ENCODE measurements around the gene UIMC1.

Gene UIMC1

GRCh38 chr5:176866707-176867310 lies 139.8 kb downstream of the UIMC1 start:
- DNase-seq, result no peak

DNA sequence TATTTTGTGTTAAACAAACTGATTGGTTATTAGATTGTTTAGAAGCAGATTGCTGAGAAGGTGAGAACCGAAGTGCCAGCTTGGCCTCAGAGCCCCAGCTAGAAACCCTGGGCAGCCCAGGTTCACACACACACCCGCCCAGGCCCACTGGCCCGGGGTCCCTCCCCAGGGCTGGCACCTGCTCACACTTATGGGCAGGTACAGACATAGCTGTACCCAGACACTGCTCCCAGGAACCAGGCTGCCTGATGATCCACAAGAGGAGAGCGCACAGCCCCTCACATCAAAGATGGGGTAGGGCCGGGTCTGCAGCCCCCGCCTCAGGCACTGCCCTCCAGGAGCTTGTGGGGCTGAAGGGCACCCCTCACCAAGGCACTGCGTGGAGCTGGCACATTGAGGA lies 140.6 kb downstream of the UIMC1 start:
- DNase-seq, result no peak

DNA sequence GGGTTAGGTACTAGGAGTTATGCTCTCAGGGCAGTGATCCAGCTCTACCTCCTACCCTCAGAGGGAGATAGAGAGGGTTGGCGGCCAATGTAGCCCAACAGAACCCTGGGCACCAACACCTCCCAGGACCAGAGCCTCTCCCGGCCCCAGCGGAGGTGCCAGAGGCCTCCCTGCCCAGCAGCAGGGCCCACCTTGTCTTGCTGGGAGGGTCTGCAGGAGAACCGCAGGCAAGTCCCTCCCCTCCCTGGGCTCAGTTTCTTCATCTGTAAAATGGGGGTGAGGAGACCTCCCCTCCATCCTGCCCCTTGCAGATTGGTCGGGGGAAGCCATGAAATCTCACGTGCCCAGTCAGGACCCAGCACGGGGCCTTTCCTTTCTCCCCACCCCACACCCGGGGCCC lies 141.8 kb downstream of the UIMC1 start:
- no peak for DNase-seq

GRCh38 chr5:176863765-176864098 lies 142.8 kb downstream of the UIMC1 start:
- DNase-seq, result no peak

DNA sequence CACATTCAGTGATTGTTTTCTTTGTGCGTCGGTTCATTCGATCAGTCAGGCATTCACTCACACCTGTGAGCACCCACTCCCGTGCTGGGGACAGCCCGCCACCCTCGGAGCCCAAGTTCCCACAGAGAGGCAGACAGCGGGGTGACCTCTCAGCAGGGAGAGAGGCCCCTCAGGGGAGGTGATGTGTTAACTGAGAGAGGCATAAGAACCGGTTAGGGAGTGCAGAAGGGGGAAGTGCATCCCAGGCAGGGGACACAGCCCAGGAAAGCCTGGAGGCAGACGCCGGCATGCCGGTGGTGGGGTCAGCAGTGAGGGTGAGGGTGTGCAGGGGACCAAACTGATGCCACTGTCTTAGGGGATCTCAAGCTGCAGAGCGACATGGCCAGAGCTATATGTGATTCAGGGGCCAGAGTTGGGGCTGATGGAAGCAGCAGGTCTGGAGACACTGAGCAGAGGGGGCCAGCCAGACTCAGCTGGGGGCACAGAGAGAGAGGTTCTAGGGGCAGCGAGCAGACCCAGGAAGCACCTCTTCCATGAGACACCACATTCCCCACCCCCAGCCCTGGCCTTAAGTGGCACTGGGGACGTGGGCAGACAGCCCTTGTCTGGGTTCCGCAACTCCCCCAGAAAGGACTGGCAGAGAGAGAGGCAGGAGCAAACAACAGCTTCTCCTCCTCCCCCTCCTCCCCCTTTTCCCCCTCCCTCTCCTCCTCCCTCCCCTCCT lies 143.4 kb downstream of the UIMC1 start:
- no peak for DNase-seq

- no peak for DNase-seq
Measured at GRCh38 chr5:176862330-176862995, 144.1 kb downstream of the UIMC1 start.

- no peak for DNase-seq
Measured at GRCh38 chr5:176861276-176861675, 145.3 kb downstream of the UIMC1 start.

DNA sequence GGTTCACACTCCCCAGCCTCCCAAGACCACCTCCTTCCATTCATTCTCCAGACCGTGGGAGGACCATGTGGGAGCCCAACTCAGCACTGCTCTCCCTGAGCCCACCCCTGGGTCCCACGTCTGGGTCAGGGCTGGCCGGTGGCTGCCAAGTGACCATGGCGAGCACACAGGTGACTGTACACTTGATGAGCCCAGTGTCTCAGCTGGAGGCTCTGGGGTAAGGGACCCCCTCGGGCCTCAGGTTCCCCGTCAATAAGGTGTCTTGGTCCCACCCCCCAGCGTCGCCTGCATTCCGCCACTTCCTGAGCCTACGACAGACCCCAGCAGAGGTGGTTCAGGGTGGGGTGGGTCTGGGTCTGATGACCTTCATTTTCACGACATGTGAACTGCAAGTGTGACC lies 146.2 kb downstream of the UIMC1 start:
- DNase-seq, result no peak

DNA sequence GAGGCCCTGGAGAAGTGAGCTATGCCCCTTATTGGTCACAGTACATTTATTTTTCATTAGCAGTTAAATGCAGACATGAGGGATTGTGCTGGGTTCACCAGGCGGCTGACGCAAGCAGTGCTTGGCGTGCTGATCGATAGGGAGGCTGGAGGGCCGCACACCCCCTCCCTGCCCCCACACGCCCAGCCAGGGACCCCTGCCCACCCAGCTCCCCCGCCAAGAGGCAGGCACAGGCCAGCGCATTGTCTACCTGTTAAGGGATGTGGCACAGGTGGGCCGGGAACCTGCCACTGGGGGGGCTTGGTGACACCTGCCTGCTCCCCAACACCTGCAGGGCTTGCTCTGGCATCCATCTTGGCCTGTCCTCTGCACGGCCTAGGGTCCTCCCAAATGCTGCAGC lies 146.7 kb downstream of the UIMC1 start:
- DNase-seq, result no peak

- DNase-seq, result no peak
Measured at GRCh38 chr5:176857894-176858273, 148.7 kb downstream of the UIMC1 start.

DNA sequence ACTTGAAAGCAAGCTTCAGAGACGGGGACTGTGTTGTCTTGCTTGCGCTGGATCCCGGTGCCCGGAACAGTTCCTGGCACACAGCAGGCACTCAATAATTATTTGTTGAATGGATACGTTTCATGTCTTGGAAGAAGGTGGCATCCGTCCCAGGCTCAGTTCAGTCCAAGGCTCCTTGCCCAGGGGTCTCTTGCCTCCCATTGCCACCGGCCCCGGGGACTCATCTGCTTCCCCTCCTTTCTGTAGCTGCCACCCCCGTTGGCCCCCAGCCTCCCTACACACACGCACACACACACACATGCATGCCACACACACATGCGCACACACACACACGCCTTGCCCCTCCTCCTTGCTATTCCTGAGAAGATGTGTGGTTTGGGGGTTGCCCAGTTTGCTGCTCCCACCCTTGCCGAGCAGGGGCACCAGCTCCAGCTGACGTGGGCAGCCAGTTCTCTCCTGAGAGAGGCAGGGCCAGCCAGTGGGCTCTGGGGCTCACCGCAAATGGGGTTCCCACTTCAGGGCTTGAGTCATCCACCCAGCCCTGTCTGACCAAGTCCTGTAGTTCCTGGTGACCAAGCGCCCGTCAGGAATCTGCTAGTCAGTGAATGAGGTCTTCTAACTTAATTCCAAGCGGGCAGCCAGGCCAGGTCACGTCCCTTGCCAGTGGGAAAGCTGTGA lies 149.2 kb downstream of the UIMC1 start:
- no peak for DNase-seq

- no peak for DNase-seq
Measured at GRCh38 chr5:176856746-176857145, 149.8 kb downstream of the UIMC1 start.

- DNase-seq, result no peak
Measured at GRCh38 chr5:176855598-176855997, 151.0 kb downstream of the UIMC1 start.

Data from activated effector memory CD4-positive, alpha-beta T cell treated with Interleukin-2 at 50 U/mL for 16 hours (primary cell).